Suprapubic skin (tissue), 4 donors: Measurements from ENCODE around the gene ZSCAN18.

Experiments used
- EP300 ChIP-seq: sonication (generic); formaldehyde crosslinking; IDR thresholded peaks from one replicate; pipeline ENCODE4 v1.6.1; 2017; ENCODE audit warnings: antibody characterized with exemption
- POLR2A ChIP-seq, 2 donors: fragments of 450-650 bp; IDR thresholded peaks; one replicate each; pipeline ENCODE4 v1.6.1; 2017; ENCODE audit warnings: antibody characterized with exemption in 2 of 2, mild to moderate bottlenecking in 2 of 2, moderate library complexity in 2 of 2
- POLR2AphosphoS5 ChIP-seq, 3 donors: sonication (generic); formaldehyde crosslinking; IDR thresholded peaks; one replicate each; pipeline ENCODE4 v1.6.1; 2017; ENCODE audit warnings: antibody characterized with exemption in 3 of 3
- TF ChIP-seq, protein P1 (sequence below), 2 donors: fragments of 200-600 bp in 1 of 2; fragments of 450-650 bp in 1 of 2; sonication (generic) in 1 of 2; IDR thresholded peaks; one replicate each; pipeline ENCODE4 v1.5.1; 2016 to 2019; ENCODE audit warnings: antibody characterized with exemption in 2 of 2, mild to moderate bottlenecking in 1 of 2, moderate library complexity in 1 of 2

DNA sequence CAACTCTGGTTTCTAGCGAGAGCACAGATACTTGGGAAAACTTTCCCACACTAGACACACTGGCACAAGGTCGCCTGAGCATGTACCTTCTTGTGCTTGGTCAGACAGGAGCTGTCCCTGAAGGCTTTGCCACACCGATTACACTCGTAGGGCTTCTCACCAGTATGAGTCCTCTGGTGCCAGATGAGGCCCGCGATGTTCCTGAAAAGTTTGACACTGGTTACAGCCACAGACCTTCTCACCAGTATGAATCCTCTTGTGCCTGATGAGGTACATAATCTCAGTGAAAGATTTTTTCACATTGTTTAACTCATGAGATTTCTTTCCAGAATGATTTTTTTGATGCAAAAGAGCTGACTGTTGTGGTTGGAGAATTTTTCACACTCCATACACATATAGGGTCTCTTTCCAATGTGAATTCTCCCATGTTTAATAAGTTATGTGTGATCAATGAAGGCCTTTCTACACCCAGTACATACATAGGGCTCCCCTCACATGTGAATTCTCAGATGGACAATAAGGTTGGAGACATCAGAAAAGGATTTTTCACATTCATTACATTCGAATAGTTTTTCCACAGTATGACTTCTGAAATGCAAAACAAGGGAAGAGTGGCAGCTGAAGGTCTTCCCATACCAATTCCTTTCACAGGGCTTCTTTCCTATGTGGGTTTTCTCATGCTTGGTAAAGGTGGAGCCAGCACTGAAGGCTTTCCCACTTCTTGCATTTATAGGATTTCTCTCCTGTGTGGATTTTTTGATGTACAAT lies 9.9 kb upstream of the ZSCAN18 start:
- TF ChIP-seq, protein P1, sequence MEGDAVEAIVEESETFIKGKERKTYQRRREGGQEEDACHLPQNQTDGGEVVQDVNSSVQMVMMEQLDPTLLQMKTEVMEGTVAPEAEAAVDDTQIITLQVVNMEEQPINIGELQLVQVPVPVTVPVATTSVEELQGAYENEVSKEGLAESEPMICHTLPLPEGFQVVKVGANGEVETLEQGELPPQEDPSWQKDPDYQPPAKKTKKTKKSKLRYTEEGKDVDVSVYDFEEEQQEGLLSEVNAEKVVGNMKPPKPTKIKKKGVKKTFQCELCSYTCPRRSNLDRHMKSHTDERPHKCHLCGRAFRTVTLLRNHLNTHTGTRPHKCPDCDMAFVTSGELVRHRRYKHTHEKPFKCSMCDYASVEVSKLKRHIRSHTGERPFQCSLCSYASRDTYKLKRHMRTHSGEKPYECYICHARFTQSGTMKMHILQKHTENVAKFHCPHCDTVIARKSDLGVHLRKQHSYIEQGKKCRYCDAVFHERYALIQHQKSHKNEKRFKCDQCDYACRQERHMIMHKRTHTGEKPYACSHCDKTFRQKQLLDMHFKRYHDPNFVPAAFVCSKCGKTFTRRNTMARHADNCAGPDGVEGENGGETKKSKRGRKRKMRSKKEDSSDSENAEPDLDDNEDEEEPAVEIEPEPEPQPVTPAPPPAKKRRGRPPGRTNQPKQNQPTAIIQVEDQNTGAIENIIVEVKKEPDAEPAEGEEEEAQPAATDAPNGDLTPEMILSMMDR (IDR thresholded peaks at IDR 0.05) = no peak
- TF ChIP-seq EP300 (no peak), POLR2A (IDR thresholded peaks at IDR 0.05) (no peak), POLR2AphosphoS5 (IDR thresholded peaks at IDR 0.05) (no peak)
